ENCODE results near the gene PUM1. TPM values are rescaled to one million over a fixed set of nuclear protein-coding genes. Genes with fewer than 3 reads are reported as not detected.

The PUM1 gene
- total RNA-seq, 2 experiments from 2014 or later = 77.8 to 80.5 TPM

- H3K27me3 Mint-ChIP-seq = peaks cover 2% of the 10 kb centered on the region
- CTCF ChIA-PET = interaction anchor here (1.1 to 3.9 kb wide), 2 partner anchors 95 to 117 kb away, joined by 4 to 12 read pairs; no protein-coding TSS in a partner anchor
- H3K36me3 Mint-ChIP-seq = no peaks in the 10 kb centered on the region
These were observed 168.6 kb downstream of the PUM1 start for GRCh38 chr1:30896905-30897304.

GRCh38 chr1:30895944-30896660 is 169.4 kb downstream of the PUM1 start:
- no peak overlapping the region for H3K27ac Mint-ChIP-seq
- H3K36me3 Mint-ChIP-seq = no peaks in the 10 kb centered on the region
- POLR2A ChIA-PET = no interaction called here
- H3K27me3 Mint-ChIP-seq = peaks cover 2% of the 10 kb centered on the region
- intact Hi-C loops (cut with micrococcal nuclease) = no loop called here
- CTCF ChIA-PET = interaction anchor here (1.1 to 3.9 kb wide), 2 partner anchors 94 to 116 kb away, joined by 4 to 12 read pairs; no protein-coding TSS in a partner anchor
- H3K4me3 Mint-ChIP-seq = no peak overlapping the region
- no peaks in the 10 kb centered on the region for H3K9me3 Mint-ChIP-seq
- DNase-seq = no peak
- H3K4me1 Mint-ChIP-seq (ENCODE audit: low read depth) = no peaks in the 10 kb centered on the region

More at GRCh38 chr1:30896905-30897304, 168.6 kb downstream of the PUM1 start:
- Mint-ChIP-seq H3K4me1 (ENCODE audit: low read depth) (no peaks in the 10 kb centered on the region), H3K4me3 (no peak overlapping the region), H3K27ac (no peak overlapping the region), H3K9me3 (no peaks in the 10 kb centered on the region)
- POLR2A ChIA-PET = no interaction called here
- intact Hi-C loops (cut with micrococcal nuclease) = no loop called here
- no peak for DNase-seq

- no peaks in the 10 kb centered on the region for H3K9me3 Mint-ChIP-seq
- H3K4me3 Mint-ChIP-seq = no peak overlapping the region
- ChIA-PET CTCF (interaction anchor here (3.9 kb wide), 1 partner anchor 94 kb away, joined by 12 read pairs; no protein-coding TSS in a partner anchor), POLR2A (no interaction called here)
- no peak overlapping the region for H3K27ac Mint-ChIP-seq
- no peaks in the 10 kb centered on the region for H3K36me3 Mint-ChIP-seq
- no peaks in the 10 kb centered on the region for H3K4me1 Mint-ChIP-seq (ENCODE audit: low read depth)
- intact Hi-C loops (cut with micrococcal nuclease) = no loop called here
- H3K27me3 Mint-ChIP-seq = peaks cover 2% of the 10 kb centered on the region
- no peak for DNase-seq
These were observed 170.1 kb downstream of the PUM1 start for GRCh38 chr1:30895382-30895943.

GRCh38 chr1:30894508-30894973 is 171.0 kb downstream of the PUM1 start:
- no peak for DNase-seq
- no peaks in the 10 kb centered on the region for H3K9me3 Mint-ChIP-seq
- H3K27me3 Mint-ChIP-seq = peaks cover 2% of the 10 kb centered on the region
- H3K27ac Mint-ChIP-seq = no peak overlapping the region
- H3K4me1 Mint-ChIP-seq (ENCODE audit: low read depth) = no peaks in the 10 kb centered on the region
- no peak overlapping the region for H3K4me3 Mint-ChIP-seq
- ChIA-PET POLR2A (no interaction called here), CTCF (interaction anchor here (3.9 kb wide), 1 partner anchor 93 kb away, joined by 12 read pairs; no protein-coding TSS in a partner anchor)
- intact Hi-C loops (cut with micrococcal nuclease) = no loop called here
- no peaks in the 10 kb centered on the region for H3K36me3 Mint-ChIP-seq

GRCh38 chr1:30893776-30894507 is 171.6 kb downstream of the PUM1 start:
- POLR2A ChIA-PET = no interaction called here
- Mint-ChIP-seq H3K4me3 (no peak overlapping the region), H3K4me1 (ENCODE audit: low read depth) (no peaks in the 10 kb centered on the region)

GRCh38 chr1:30892671-30893073 is 172.8 kb downstream of the PUM1 start:
- H3K36me3 Mint-ChIP-seq = no peaks in the 10 kb centered on the region
- CTCF ChIA-PET = no interaction called here
- DNase-seq = no peak
- no peaks in the 10 kb centered on the region for H3K4me1 Mint-ChIP-seq (ENCODE audit: low read depth)
- intact Hi-C loops (cut with micrococcal nuclease) = no loop called here
- POLR2A ChIA-PET = no interaction called here
- no peaks in the 10 kb centered on the region for H3K9me3 Mint-ChIP-seq
- peaks cover 2% of the 10 kb centered on the region for H3K27me3 Mint-ChIP-seq
- no peak overlapping the region for H3K4me3 Mint-ChIP-seq
- H3K27ac Mint-ChIP-seq = no peak overlapping the region

More at GRCh38 chr1:30893776-30894507, 171.6 kb downstream of the PUM1 start:
- no peaks in the 10 kb centered on the region for H3K9me3 Mint-ChIP-seq
- intact Hi-C loops (cut with micrococcal nuclease) = no loop called here
- CTCF ChIA-PET = no interaction called here
- DNase-seq = no peak
- H3K36me3 Mint-ChIP-seq = no peaks in the 10 kb centered on the region
- H3K27me3 Mint-ChIP-seq = peaks cover 2% of the 10 kb centered on the region
- H3K27ac Mint-ChIP-seq = no peak overlapping the region

GRCh38 chr1:30891227-30891552 is 174.3 kb downstream of the PUM1 start:
- intact Hi-C loops (cut with micrococcal nuclease) = no loop called here
- CTCF ChIA-PET = no interaction called here
- Mint-ChIP-seq H3K4me3 (no peak overlapping the region), H3K27ac (no peak overlapping the region), H3K27me3 (peaks cover 8% of the 10 kb centered on the region), H3K9me3 (no peaks in the 10 kb centered on the region), H3K4me1 (ENCODE audit: low read depth) (no peaks in the 10 kb centered on the region), H3K36me3 (no peaks in the 10 kb centered on the region)
- POLR2A ChIA-PET = no interaction called here
- DNase-seq = no peak

GRCh38 chr1:30890502-30891226 is 174.9 kb downstream of the PUM1 start:
- Mint-ChIP-seq H3K4me1 (ENCODE audit: low read depth) (no peaks in the 10 kb centered on the region), H3K4me3 (no peak overlapping the region), H3K27me3 (peaks cover 9% of the 10 kb centered on the region), H3K36me3 (no peaks in the 10 kb centered on the region), H3K27ac (no peak overlapping the region), H3K9me3 (no peaks in the 10 kb centered on the region)
- CTCF ChIA-PET = no interaction called here
- POLR2A ChIA-PET = no interaction called here
- DNase-seq = no peak
- intact Hi-C loops (cut with micrococcal nuclease) = no loop called here

- Mint-ChIP-seq H3K9me3 (no peaks in the 10 kb centered on the region), H3K4me1 (ENCODE audit: low read depth) (no peaks in the 10 kb centered on the region), H3K27ac (no peak overlapping the region), H3K4me3 (no peak overlapping the region), H3K27me3 (peaks cover 9% of the 10 kb centered on the region), H3K36me3 (no peaks in the 10 kb centered on the region)
- DNase-seq = no peak
- POLR2A ChIA-PET = no interaction called here
- CTCF ChIA-PET = no interaction called here
- intact Hi-C loops (cut with micrococcal nuclease) = no loop called here
These were observed 176.0 kb downstream of the PUM1 start for GRCh38 chr1:30889511-30889910.

GRCh38 chr1:30888975-30889374 is 176.5 kb downstream of the PUM1 start:
- no peak overlapping the region for H3K27ac Mint-ChIP-seq
- POLR2A ChIA-PET = no interaction called here
- no peaks in the 10 kb centered on the region for H3K36me3 Mint-ChIP-seq
- peaks cover 9% of the 10 kb centered on the region for H3K27me3 Mint-ChIP-seq
- intact Hi-C loops (cut with micrococcal nuclease) = no loop called here
- no peaks in the 10 kb centered on the region for H3K4me1 Mint-ChIP-seq (ENCODE audit: low read depth)
- DNase-seq = no peak
- no peak overlapping the region for H3K4me3 Mint-ChIP-seq
- CTCF ChIA-PET = interaction anchor here (1.1 kb wide), 1 partner anchor 170 kb away, joined by 4 read pairs; no protein-coding TSS in a partner anchor
- H3K9me3 Mint-ChIP-seq = no peaks in the 10 kb centered on the region

- no peak for DNase-seq
- Mint-ChIP-seq H3K4me1 (ENCODE audit: low read depth) (no peaks in the 10 kb centered on the region), H3K27me3 (peaks cover 9% of the 10 kb centered on the region), H3K36me3 (no peaks in the 10 kb centered on the region), H3K27ac (no peak overlapping the region), H3K9me3 (no peaks in the 10 kb centered on the region), H3K4me3 (no peak overlapping the region)
- intact Hi-C loops (cut with micrococcal nuclease) = no loop called here
- ChIA-PET POLR2A (no interaction called here), CTCF (interaction anchor here (1.0 to 1.1 kb wide), 2 partner anchors 87 to 170 kb away, joined by 4 read pairs; no protein-coding TSS in a partner anchor)
These were observed 177.1 kb downstream of the PUM1 start for GRCh38 chr1:30888391-30888790.

All from activated CD4-positive, alpha-beta memory T cell treated with anti-CD3 and anti-CD28 coated beads for 36 hours (primary cell).